ENCODE results near the gene CIAO2A.

Gene CIAO2A

GRCh38 chr15:64037966-64038365, 55.7 kb downstream of the CIAO2A start:
- no peak for DNase-seq

GRCh38 chr15:64037116-64037515, 56.5 kb downstream of the CIAO2A start:
- no peak for DNase-seq

- no peak for DNase-seq
These were observed 58.1 kb downstream of the CIAO2A start for GRCh38 chr15:64035525-64035924.

- DNase-seq = no peak
These were observed 59.1 kb downstream of the CIAO2A start for GRCh38 chr15:64034519-64034918.

- DNase-seq = no peak
These were observed 61.3 kb downstream of the CIAO2A start for GRCh38 chr15:64032329-64032728.

- DNase-seq = no peak
These were observed 63.5 kb downstream of the CIAO2A start for GRCh38 chr15:64030123-64030522.

GRCh38 chr15:64029633-64030032, 64.0 kb downstream of the CIAO2A start:
- DNase-seq = no peak

- no peak for DNase-seq
These were observed 64.5 kb downstream of the CIAO2A start for GRCh38 chr15:64029110-64029509.

GRCh38 chr15:64026591-64026990, 67.0 kb downstream of the CIAO2A start:
- DNase-seq = no peak

GRCh38 chr15:64024172-64025050, 69.2 kb downstream of the CIAO2A start:
- DNase-seq = no peak

GRCh38 chr15:64023220-64023619, 70.4 kb downstream of the CIAO2A start:
- DNase-seq = no peak

GRCh38 chr15:64022571-64022970, 71.1 kb downstream of the CIAO2A start:
- no peak for DNase-seq
